NCI-H2107 treated with DMSO at 0.1 percent for 48 hours (cell line): ENCODE measurements around the gene CNOT3.

Experiments
- DNase-seq: peaks from one replicate; lab custom pipeline; 2025; ENCODE audit not compliant: unreplicated experiment; lab: John Stamatoyannopoulos, UW

Gene CNOT3

GRCh38 chr19:54121259-54121658 is 16.3 kb upstream of the CNOT3 start:
- no peak for DNase-seq

GRCh38 chr19:54123682-54124081 is 13.9 kb upstream of the CNOT3 start:
- DNase-seq, result no peak

- no peak for DNase-seq
Observed at GRCh38 chr19:54124393-54124792, 13.2 kb upstream of the CNOT3 start.

DNA sequence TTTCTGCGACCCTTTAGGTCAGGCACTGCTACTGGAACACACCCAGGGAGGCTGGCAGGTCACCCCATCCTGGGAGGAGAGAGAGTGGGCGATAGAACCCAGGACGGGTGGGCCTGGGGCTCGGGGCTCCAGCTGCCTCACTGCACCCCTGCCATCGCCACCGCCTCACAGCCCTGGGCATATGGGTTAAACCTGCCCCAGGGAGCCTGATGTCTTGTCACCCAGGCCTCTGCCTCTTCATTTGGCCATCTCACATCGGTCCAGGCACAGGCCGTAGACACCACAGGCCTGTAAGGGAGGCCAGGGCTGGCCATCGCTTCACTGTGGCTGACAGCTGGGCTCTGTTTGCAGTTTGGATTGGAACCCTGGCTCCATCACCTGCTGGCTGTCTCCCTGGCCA is 11.8 kb upstream of the CNOT3 start:
- DNase-seq, result no peak

DNA sequence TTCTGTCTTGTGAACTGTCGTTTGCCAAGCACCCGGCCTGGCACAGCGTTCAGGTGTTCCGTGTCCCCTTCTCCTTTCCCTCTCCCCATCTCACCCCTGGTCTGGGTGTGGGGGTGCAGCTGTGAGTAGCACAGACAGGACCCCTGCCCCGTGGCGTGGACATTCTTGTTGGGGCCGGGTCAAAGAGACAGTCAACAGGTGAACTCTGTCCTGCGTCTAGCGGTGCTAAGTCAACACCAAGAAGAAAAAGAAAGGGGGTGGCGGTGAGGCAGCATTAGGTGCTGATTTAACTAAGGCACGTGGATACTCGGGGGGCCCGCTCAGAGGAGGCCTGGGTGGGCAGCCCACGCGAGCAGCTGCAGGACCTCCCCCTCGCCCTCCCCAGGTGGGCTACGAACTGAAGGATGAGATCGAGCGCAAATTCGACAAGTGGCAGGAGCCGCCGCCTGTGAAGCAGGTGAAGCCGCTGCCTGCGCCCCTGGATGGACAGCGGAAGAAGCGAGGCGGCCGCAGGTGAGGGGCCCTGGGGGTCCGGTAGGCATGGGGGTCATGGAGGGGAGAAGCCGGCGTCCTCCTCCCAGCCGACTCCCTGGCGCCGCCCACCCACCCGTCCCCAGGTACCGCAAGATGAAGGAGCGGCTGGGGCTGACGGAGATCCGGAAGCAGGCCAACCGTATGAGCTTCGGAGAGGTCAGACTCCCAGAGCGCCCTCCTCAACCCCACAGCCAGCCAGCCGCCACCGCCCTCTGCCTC is 9.7 kb upstream of the CNOT3 start:
- no peak for DNase-seq

- no peak for DNase-seq
Observed at GRCh38 chr19:54128441-54128725, 9.2 kb upstream of the CNOT3 start.

- DNase-seq, result no peak
Observed at GRCh38 chr19:54128796-54129616, 8.6 kb upstream of the CNOT3 start.

GRCh38 chr19:54129617-54129996 is 8.0 kb upstream of the CNOT3 start:
- DNase-seq, result no peak

DNA sequence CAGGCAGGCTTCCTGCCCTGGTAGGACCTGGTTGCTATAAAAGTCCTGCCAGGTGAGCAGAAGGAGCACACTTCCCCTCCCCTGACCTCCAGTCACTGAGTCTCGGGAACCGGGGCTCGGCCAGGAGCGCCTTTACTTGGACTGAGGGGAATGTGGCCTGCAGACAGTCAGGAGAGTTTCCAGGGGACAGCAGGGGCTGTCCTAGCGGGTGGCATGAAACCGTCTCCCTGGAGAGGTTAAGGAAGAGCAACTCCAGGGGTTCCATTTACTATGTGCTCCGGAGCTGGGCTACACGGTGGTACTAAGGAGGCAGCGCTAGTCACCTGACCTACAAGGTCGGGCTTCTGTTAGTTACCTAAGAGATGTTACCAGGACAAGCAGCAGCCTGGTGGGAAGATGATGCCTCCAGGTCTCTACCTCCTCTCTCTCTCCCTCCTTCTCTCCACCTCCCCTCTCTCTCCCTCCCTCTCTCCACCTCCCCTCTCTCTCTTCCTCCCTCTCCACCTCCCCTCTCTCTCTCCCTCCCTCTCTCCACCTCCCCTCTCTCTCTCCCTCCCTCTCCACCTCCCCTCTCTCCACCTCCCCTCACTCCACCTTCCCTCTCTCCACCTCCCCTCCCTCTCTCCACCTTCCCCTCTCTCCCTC is 4.1 kb upstream of the CNOT3 start:
- no peak for DNase-seq

GRCh38 chr19:54133957-54134590 is 3.5 kb upstream of the CNOT3 start:
- no peak for DNase-seq

GRCh38 chr19:54136086-54136863 is 1.3 kb upstream of the CNOT3 start:
- no peak for DNase-seq

DNA sequence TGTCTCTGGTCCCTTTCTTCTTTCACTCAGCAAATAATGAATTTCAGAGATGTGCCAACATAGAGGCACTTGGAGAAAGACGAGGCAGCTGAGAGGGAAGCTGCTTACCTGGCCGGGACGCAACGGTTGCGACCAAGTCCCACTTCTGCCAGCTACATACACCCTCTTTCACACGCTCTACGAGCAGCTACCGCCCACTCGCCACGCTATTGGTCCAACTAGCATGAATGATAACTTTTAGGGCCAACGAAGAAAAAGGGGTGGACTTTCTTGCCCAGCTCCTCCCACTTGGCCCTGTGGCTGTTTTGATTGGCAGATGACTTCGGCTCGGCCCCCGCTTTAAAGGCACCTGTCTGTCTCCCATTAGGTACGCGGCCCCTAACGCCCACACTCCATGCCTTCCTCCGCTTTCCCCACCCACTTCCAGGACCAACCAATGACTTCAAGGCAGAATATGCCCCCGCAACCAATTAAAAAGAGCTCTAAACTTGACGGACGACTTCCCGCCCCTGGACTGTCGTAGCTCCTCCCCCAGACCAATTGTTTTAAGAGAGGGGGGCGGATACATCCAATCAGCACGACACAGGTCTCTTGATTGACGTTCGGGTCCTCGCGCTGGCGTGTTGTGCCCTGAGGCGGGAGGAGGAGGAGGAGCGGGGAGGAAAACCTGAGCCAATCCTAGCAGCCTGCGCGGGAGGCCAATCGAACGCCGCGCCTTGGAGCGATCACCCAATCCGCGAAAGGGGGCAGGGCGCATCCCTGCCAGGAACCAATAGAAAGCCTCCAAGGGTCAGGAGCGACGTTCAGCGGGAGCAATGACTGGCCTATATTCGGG is 481 bp upstream of the CNOT3 start:
- peak; percentile 100 for DNase-seq

DNA sequence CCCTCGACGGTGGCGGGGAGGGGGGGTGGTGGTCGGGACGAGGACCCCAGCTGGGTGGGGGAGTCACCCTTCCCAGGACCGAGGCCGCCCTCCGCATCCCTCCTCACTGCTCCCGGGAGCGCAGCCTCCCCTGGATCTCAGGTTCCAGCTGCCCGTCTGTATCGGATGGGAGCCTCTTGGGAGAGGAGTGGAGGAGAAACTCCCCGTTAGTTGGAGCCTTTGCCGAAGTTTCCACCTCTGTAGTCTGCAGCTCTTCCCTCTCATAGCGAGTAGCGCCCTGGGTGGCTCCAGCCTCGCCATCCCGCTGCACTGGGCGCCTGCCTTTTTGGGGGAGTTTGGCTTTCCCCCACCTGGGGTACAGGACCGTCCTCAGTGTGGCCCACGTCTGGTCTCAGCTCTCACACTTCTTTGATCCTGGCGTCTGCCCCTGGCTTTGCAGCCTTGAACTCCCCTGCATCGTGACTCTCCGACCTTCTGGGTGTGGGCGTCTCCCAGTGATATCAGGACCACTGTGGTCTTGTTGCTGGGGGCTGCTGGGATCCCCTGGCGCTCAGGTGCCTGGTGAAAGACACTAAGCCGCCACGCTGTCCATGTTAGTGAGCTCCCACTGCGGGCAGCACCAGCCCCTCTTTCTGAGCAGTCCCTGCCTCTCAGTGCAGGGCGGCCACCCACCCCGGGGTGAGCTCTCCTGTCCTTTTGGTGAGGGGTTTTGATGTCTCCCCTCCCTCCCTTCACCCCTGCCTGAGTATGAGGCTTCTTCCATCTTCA is 1.1 kb downstream of the CNOT3 start:
- DNase-seq, result no peak

- no peak for DNase-seq
Observed at GRCh38 chr19:54141356-54141755, 3.8 kb downstream of the CNOT3 start.

GRCh38 chr19:54142166-54142780 is 4.7 kb downstream of the CNOT3 start:
- DNase-seq, result no peak

DNA sequence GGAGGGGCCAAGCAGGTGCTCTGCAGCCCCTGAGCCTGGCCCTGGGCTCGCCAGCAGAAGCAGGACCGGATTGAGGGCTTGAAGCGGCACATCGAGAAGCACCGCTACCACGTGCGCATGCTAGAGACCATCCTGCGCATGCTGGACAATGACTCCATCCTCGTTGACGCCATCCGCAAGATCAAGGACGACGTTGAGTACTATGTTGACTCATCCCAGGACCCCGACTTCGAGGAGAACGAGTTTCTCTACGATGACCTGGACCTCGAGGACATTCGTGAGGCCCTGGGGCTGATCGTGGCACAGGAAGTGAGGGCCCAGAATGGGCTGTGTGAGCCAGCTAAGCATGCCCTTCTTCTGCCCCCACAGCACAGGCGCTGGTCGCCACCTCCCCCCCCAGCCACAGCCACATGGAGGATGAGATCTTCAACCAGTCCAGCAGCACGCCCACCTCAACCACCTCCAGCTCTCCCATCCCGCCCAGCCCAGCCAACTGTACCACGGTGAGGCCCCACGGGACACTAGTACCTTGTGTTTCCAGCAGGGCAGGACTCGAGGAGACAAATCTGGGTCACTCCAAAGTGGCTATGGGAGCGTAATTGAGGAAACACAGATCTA is 8.1 kb downstream of the CNOT3 start:
- no peak for DNase-seq

DNA sequence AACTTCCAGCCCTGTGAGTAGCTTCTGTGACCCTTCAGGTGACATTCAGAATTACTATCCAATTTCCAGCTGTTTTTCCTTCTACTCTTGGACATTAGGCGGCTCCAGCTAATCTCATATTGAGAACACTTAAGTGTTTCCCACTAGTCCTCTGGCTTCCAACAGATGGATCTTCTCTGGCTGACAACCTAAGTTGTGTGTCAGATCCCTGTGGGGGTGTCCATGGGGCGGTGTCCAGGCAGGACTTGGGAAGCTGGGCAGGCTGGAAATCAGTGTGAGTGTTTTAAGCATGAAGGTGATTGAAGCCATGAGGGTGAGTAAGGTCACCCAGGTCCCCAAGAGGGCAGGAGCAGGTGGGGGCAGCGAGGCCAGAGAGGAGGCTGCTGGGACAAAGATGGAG is 10.1 kb downstream of the CNOT3 start:
- DNase-seq, result no peak

DNA sequence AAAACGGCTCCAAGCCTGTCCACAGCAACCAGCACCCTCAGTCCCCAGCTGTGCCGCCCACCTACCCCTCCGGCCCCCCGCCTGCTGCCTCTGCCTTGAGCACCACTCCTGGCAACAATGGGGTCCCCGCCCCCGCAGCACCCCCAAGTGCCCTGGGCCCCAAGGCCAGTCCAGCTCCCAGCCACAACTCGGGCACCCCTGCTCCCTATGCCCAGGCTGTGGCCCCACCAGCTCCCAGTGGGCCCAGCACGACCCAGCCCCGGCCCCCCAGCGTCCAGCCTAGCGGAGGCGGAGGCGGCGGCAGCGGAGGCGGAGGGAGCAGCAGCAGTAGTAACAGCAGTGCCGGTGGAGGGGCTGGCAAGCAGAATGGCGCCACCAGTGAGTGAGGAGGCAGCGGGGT is 10.6 kb downstream of the CNOT3 start:
- no peak for DNase-seq
